Muscle layer of duodenum (tissue), 2 donors: ENCODE measurements around the gene SOX18.

ENCODE experiments used
- H3K27ac ChIP-seq: one replicate; pipeline ENCODE4 v1.7.0; 2013; ENCODE audit warnings: mild to moderate bottlenecking, low read length
- H3K27me3 ChIP-seq: one replicate; pipeline ENCODE4 v1.7.0; 2013; ENCODE audit warnings: low read depth, mild to moderate bottlenecking, control low read depth, low read length
- H3K36me3 ChIP-seq, 2 donors: one replicate each; pipeline ENCODE4 v1.7.0; 2013; ENCODE audit warnings: low read length in 2 of 2, control low read depth in 1 of 2, mild to moderate bottlenecking in 1 of 2; ENCODE audit not compliant: insufficient read depth in 2 of 2, control insufficient read depth in 1 of 2
- H3K4me1 ChIP-seq, 2 donors: one replicate each; pipeline ENCODE4 v1.7.0; 2013; ENCODE audit warnings: low read length in 2 of 2, mild to moderate bottlenecking in 2 of 2, control low read depth in 1 of 2, moderate library complexity in 1 of 2; ENCODE audit not compliant: insufficient read depth in 2 of 2, control insufficient read depth in 1 of 2
- H3K4me3 ChIP-seq, 2 donors: one replicate each; pipeline ENCODE4 v1.7.0; 2013; ENCODE audit warnings: low read length in 2 of 2, low read depth in 1 of 2, mild to moderate bottlenecking in 1 of 2
- H3K9me3 ChIP-seq, 2 donors: one replicate each; pipeline ENCODE4 v1.7.0; 2013; ENCODE audit warnings: low read length in 2 of 2, control low read depth in 1 of 2, mild to moderate bottlenecking in 1 of 2; ENCODE audit not compliant: control insufficient read depth in 1 of 2
- donor health status: healthy.

Gene SOX18

GRCh38 chr20:64065062-64065973, 15.9 kb upstream of the SOX18 start:
- Histone ChIP-seq H3K27me3 (no peaks in the 10 kb centered on the region), H3K4me3 (no peak overlapping the region), H3K4me1 (peaks cover 0 to 21% of the 10 kb centered on the region in 2 donors), H3K36me3 (no peaks in the 10 kb centered on the region), H3K9me3 (no peaks in the 10 kb centered on the region), H3K27ac (no peak overlapping the region)

DNA sequence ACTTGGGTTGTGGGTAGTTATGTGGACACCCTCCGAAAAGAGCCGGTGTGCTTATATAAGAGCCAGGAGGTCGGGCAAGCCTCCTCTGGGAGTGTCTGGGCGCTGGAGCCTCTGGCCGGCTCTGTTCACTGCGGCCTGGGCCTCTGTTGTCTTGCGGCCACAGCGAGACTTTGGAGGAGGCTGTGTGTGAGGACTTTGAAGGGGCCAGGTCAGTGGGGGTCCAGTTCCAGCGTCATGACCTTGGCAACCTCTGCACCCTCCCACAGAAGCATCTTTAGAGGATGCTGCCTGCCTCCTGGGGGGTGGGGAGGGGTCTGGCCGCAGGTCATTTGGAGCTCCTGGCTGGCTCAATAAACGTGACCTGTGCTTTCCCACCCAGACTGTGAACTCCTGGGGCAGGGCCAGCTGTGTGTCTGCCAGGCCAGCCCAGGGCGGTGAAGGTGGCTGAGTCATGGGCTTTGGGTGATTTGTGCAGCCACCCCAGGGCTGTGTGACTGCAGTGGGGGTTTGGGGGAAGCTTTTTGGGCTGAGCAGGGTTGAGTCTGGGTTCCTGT, 14.8 kb upstream of the SOX18 start:
- Histone ChIP-seq H3K36me3 (no peaks in the 10 kb centered on the region), H3K27ac (no peak overlapping the region), H3K4me1 (peaks cover 0 to 21% of the 10 kb centered on the region in 2 donors), H3K9me3 (no peaks in the 10 kb centered on the region), H3K27me3 (no peaks in the 10 kb centered on the region), H3K4me3 (peak overlapping the region; percentile 59 to 91)

DNA sequence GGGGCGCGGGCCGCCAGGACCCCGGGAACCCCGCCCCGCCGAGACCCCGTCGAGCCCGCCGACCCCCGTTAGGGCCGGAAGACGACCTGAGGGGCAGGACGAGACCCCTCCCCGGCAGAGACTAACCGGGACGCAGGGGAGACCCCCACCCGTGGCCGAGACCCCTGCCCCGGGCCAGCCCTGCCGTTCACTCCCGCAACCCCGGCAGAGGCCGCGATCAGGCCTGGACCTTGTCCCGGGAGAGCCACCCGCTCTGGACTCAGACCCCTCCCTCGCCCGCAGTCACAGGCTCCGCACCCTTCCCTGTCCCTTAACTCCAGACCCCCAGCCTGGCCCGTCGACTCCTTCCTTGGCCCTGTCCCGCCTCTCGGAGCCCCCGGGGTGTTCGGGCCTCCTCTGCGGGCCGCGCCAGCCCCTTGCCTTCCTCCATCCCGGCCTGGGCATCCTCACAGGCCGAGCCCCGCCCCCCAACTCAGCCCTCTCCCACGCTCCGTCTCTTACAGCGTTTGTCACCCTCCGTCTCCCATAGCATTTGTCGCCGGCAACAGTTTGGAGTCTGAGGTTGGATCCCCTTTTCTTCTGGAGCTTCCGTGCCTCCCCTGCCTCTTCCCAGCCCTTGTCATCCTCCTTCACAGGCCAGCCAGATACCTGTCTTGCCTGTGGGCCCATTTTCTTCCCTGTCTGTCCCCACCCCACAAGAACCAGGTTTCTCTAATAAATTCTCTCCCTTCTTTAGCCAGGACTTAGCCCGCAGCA, 14.1 kb upstream of the SOX18 start:
- H3K36me3 ChIP-seq = no peaks in the 10 kb centered on the region
- H3K27me3 ChIP-seq = no peaks in the 10 kb centered on the region
- H3K27ac ChIP-seq = no peak overlapping the region
- peak overlapping the region; percentile 59 to 91 for H3K4me3 ChIP-seq
- peaks cover 0 to 21% of the 10 kb centered on the region in 2 donors for H3K4me1 ChIP-seq
- no peaks in the 10 kb centered on the region for H3K9me3 ChIP-seq

DNA sequence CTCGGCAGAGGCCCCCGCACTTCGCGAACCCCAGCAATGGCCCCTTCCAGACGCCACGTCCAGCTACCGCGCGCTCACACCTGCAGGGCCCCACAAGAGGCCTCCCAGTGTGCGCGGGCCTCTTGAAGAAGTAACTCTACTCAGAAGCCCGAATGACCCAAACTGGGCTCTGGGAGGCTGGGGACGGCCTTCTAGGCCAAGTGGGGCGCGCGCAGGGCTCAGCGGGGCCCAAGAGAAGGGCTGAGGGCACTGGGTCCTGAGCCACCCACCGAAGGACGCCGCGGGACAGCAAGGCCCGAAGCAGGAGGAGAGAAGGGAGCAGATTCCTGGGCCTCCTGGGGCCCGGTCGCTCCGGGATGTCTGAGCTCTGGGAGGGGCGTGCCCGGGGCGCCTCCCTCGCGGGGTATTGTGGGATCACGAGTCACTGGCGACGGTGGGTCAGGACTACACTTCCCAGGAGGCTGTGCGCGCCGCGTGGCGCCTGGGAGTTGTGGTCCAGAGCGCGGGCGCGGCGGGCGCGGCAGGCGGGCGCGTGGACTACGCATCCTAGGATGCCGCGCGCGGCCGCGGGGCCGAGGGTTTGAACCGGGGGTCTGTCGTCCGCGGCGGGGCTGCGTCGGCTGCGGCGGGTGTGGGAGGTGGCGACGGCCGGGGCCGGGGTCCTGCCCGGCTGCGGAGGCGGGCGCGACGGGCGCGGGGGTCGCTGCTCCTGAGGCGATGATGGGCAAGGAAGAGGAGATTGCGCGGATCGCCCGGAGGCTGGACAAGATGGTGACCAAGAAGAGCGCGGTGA, 13.4 kb upstream of the SOX18 start, which contains the start of gene TCEA2:
Gene TCEA2, plus strand, starts transcription at position 603 of the 793 bp plus-strand sequence. Its CDS starts 115 bp downstream, at position 718.
- H3K4me3 ChIP-seq = peak within 1 kb of the TSS; percentile 59 to 91
- no peaks in the 10 kb centered on the region for H3K36me3 ChIP-seq
- H3K27ac ChIP-seq = no peak within 1 kb of the TSS
- no peaks in the 10 kb centered on the region for H3K27me3 ChIP-seq
- H3K4me1 ChIP-seq = peaks cover 0 to 21% of the 10 kb centered on the region in 2 donors
- no peaks in the 10 kb centered on the region for H3K9me3 ChIP-seq

DNA sequence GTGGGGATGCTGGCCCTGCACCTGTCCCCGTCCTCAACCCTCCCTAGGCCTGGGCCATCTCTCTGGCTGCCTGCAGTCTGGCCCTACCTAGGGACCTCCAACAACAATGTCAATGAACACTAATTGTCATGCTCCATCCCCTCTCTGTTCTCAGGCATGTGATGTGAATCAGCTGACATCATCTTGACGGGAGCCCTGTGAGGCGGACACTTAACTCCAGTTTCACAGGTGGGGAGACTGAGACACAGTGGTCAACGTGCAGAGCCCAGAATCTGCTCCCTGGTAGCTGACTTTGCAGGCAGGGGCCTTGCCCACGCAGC, 12.8 kb upstream of the SOX18 start:
- no peak overlapping the region for H3K27ac ChIP-seq
- H3K4me1 ChIP-seq = peaks cover 0 to 21% of the 10 kb centered on the region in 2 donors

DNA sequence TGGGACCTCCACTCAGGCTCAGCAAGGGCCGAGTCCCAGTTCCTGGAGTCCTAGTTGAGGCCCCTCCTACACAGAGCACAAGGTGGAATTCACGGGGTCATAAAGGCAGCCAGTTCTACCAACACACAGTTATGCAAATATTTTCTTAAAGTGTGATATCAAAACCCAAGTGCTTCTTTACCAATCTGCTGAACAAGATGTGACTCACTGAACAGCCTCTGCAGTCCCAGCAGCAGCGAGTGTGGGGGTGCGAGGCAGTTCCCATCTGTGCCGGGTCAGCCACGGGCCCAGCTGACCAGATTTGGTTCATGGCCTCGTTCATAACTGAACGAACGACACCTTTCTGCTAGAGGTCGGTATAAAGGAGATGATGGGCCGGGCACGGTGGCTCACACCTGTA, 9.1 kb upstream of the SOX18 start:
- Histone ChIP-seq H3K4me3 (no peak overlapping the region), H3K27ac (no peak overlapping the region), H3K9me3 (no peaks in the 10 kb centered on the region), H3K27me3 (peaks cover 4% of the 10 kb centered on the region), H3K4me1 (peaks cover 2 to 8% of the 10 kb centered on the region in 2 donors), H3K36me3 (no peaks in the 10 kb centered on the region)

More for the DNA sequence above, 12.8 kb upstream of the SOX18 start:
- no peaks in the 10 kb centered on the region for H3K36me3 ChIP-seq
- H3K27me3 ChIP-seq = no peaks in the 10 kb centered on the region
- H3K4me3 ChIP-seq = peak overlapping the region; percentile 44 to 91
- no peaks in the 10 kb centered on the region for H3K9me3 ChIP-seq

DNA sequence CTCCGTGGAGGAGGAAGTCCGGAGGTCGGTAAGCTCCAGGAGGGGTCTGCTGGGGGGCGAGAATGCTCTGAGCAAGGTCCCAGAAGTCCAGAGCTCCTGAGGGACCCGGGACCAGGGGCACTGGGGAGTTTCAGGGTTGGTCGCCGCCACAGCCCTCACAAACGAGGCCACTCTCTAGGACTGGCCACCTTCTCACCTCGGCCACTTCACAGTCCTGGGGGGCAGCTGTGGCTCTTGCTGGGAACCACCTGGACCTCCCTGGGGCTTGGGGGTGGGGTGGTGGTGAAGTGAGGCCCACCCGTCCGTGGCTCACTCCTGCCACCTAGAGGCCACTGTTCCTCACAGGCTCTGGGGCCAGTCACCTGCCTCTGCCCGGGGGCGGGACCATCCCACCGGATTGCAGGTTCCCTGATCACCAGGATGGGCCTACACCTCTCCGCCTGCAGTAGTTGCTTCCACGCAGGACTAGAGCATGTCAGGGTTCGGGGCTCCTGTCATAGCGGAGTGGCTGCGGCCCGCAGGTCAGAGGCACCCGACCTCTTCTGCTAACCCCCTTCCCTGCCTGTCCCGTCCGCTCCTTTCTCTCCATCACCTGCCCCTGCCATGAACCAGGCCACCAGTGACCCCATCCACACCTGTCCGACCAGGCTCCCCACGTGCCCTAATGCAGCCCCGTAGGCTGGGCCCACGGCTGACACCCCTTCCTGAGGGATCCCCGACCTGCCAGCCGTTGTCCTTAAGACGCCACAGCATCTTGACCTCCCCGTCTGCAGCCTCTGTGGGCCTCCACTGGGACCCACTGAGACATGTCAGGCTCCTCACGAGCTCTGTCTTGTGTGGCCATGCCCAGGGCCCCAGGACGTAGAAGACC, 8.4 kb upstream of the SOX18 start:
- H3K4me1 ChIP-seq = peaks cover 2 to 7% of the 10 kb centered on the region in 2 donors
- H3K27me3 ChIP-seq = peaks cover 4% of the 10 kb centered on the region

GRCh38 chr20:64056889-64057627, 7.6 kb upstream of the SOX18 start:
- H3K27ac ChIP-seq = no peak overlapping the region
- H3K9me3 ChIP-seq = no peaks in the 10 kb centered on the region
- H3K4me3 ChIP-seq = no peak overlapping the region
- H3K4me1 ChIP-seq = peaks cover under 1 to 2% of the 10 kb centered on the region in 2 donors
- peaks cover 8% of the 10 kb centered on the region for H3K27me3 ChIP-seq
- no peaks in the 10 kb centered on the region for H3K36me3 ChIP-seq

More for the DNA sequence above, 8.4 kb upstream of the SOX18 start:
- Histone ChIP-seq H3K27ac (no peak overlapping the region), H3K9me3 (no peaks in the 10 kb centered on the region), H3K36me3 (no peaks in the 10 kb centered on the region), H3K4me3 (no peak overlapping the region)

DNA sequence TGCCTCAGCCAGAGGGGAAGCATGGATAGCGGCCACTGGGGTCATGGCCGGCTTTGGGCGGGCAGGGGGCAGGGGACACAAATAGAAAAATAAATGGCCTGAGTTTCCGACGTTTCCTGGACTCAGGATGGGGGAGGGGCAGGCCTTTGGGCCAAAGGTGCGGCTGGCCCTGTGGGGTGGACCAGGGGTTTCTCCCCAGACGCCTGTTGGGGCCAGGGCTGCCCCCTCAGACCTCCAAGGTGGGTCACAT, 7.1 kb upstream of the SOX18 start:
- Histone ChIP-seq H3K36me3 (no peaks in the 10 kb centered on the region), H3K4me1 (peaks cover 0 to 2% of the 10 kb centered on the region in 2 donors), H3K4me3 (no peak overlapping the region), H3K27me3 (peaks cover 9% of the 10 kb centered on the region), H3K27ac (no peak overlapping the region), H3K9me3 (no peaks in the 10 kb centered on the region)
